Pulmonary artery endothelial cell (primary cell): ENCODE results near the gene ZBTB38. TPM values are rescaled to one million over a fixed set of nuclear protein-coding genes. Genes with fewer than 3 reads are reported as not detected.

ENCODE experiments used
- DNase-seq: peaks from one replicate; pipeline ENCODE4 v3.0.0-alpha.2; 2011; ENCODE audit warnings: low read depth, low spot score
- total RNA-seq: library from RNA; depleted of rRNA; stranded (reverse); fragments of >200 nt; gene quantifications from 2 replicates; pipeline ENCODE4 v1.2.3, GENCODE V29; 2014

Gene ZBTB38
- total RNA-seq, 1 donor from 2014 or later: 80.3 TPM

DNA sequence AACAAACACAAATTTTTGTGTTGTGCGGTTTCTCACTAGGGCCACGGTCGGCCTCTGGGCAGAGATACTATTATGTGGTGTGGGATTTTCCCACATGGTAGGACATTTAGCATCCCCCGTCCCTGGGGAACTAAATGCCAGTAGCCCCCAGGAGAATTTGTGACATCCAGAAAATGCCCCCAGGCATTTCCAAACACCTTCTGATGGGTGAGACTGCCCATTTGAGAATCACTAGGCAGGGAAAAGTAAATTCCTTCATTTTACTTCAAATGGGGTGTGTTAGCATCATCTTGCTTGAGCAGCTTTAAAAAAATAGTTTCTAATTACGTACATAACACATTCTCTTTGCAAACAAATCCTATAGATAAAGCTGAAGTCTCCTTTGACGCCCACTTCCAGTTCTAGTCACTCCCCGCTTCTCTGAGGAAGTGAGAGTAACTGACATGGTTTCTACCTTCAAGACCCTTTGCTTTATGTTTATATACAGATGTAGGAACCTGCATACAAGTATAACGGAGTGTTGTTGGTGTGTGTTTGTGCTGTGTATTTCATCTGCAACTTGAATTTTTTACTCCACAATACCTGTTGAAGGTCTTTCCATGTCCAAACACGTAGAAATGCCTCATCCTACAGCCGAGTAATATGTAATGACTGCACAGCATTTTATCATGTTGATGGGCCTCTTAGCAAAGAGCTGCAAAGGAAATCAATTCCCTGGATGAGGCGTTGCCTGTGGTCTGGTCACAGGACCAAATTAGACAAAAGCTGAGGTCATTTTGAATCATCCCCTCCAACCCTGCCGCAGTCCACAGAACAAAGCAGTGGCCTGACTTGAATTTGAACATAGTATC lies 31.4 kb upstream of the ZBTB38 start:
- DNase-seq: no peak

DNA sequence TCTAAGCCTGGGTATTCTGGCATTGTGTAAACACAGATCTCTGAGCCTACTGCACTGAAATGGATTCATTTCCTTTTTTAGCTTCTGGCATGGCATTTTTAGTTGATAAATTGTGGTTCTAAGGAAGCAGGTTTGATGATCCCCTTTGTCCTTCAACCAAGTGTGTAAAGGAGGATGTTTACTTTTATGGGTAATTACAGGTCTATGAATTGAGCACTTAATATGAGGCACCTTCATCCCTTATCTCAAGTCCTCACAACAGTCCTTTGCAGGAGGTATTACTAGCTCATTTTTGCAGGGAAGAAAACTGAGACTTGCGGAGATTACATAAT lies 30.8 kb upstream of the ZBTB38 start:
- no peak for DNase-seq

DNA sequence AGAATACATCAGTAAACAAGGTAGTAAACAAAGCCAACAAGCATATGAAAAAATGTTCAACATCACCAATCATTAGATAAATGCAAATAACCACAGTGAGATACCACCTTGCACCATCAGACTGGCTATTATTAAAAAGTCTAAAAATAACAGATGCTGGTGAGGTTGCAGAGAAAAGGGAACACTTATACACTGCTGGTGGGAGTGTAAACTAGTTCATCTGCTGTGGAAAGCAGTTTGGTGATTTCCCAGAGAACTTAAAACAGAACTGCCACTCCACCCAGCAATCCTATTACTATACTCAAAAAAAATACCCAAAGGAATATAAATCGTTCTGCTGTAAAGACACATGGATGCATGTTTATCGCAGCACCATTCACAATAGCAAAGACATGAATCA lies 30.3 kb upstream of the ZBTB38 start:
- DNase-seq: no peak

DNA sequence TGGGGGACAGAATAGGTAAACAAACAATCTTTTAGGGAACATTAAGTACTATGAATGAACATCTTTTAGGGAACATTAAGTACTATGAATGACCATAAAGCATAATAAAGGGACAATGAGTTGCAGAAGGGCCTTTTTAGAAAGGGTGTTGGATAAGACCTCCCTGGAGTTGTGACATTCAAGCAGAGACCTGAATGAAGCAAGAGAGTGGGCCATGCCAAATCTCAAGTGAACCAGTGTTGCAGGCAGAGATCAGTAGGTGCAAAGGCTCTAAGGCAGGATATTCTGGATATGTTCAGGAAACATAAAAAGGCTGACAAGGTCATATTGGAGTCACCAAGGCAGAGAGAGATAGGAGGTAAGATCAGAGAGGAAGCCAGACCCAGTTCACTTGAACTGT lies 29.4 kb upstream of the ZBTB38 start:
- no peak for DNase-seq

DNA sequence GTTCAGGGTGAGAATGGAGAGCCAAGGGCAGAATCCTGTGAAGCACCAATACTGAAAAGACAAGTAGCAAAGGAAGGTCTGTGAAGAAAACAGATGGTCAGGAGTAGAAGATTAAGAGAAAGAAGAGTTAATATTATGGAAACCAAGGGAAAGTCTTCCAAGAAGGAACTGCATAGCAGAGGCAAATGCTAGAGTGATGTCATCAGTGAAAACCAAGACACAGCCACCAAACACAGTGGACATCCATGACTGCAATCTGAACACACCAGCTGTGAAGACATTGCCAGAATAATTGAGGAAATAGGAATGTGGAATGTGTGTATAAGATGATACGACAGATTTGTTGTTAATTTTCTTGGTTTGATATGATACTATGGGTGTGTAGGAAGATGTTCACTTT lies 26.8 kb upstream of the ZBTB38 start:
- DNase-seq: no peak

DNA sequence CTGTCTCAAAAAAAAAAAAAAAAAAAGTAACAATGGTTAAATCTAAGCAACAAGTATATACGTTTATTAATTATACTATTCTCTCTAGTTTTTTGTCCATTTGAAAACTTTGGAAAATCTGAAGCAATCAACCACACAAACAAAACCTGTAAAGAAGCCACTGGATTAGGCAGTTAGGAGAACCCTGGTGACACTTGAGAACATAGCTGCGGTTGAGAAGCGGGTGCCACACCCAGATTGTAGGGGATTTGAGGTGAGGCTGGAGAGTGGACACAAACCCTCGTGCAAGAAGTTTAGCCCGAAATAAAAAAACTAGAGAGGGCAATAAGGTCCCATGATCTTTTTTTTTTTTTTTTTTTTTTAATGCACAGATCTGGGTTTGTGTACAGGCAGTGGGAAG lies 25.9 kb upstream of the ZBTB38 start:
- no peak for DNase-seq

DNA sequence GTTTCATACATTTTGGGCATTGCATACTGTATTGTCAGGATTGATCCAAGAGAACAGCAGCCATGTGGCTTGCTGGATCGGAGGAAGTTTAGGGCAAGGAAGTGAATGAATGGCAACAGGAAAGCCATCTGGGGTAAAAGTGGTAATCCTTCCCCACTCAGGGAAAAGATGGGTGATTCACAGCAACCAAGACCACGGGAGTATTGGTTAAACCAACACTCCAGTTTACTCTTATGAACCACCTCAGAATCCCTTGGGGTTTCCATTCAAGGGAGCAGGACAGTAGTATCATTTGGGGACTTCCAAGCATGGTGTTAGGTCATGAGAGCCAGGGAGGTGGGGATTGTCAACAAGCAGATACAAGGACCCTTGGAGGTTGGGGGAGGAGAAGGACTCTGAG lies 25.2 kb upstream of the ZBTB38 start:
- no peak for DNase-seq

DNA sequence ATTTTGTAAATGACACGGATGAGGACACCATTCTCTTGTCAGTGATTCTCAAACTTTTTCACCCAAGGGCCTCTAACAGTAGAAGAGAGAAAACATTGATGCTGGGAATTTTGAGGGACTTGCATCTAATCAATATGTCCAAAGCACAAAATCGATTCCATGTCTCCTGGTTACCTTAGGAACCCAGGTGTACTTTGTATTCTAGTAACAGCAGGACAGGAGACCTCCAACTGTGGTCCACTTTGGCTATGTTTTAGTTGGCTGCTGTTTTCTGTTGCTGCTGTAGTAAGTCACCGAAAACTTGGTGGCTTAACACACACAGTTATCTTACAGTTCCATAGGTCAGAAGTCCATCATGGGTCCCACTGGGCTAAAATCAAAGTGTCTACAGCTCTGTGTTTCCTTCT lies 24.4 kb upstream of the ZBTB38 start:
- no peak for DNase-seq

DNA sequence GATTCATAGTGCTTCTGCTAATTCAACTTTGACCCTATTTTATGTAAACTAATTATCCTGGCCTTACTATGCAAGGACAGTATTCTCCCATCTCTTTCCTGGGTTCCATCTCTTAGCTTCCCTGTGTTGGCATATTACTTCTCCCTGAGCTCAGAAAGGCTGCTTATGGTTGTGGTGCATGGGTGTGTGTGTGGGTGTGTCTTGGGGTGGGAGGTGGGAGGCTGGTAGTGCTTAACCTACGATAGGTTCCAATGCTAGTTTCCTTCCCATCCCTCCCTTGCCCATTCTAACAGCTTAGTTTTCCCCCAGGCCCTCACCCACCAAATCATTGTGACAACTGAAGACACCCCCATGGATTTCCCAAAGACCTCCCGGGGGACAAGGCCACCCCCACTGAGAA lies 22.8 kb upstream of the ZBTB38 start:
- no peak for DNase-seq

DNA sequence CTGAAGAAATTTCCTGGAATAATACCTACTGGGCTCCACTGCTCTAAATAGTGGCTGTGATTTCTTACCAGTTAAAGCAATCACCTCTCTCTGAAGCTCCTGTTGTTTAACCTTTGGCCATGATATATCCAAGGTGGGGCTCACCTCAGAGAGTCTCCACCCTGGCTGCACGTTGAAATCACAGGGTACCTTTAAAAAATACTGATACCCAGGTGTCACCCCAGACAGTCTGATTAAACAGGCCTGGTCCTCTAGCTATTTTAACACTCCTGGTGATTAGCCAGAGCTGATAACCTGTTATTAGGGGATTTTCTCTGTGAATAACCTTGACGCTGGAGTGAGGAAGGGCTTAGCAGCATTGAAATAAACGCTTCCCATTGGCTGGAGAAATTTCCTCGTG lies 22.3 kb upstream of the ZBTB38 start:
- DNase-seq: no peak

DNA sequence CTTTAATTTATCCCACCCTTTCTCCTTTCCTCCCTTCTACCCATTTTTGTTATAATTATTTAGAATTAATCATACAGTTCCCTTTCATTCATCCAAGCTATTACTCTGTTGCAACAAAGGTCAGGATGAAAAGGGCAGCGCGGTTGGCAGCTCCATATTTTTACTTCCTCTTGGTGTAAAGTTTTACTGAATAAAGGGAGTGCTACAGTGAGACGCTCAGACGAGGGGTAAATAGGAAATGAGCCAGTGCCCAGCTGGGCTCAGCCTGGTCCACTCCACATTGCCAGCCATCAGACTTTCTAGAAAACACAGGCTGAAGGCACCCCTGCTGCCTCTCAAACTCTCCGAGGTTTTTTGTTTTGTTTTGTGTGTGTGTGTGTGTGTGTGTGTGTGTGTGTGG lies 21.9 kb upstream of the ZBTB38 start:
- no peak for DNase-seq

DNA sequence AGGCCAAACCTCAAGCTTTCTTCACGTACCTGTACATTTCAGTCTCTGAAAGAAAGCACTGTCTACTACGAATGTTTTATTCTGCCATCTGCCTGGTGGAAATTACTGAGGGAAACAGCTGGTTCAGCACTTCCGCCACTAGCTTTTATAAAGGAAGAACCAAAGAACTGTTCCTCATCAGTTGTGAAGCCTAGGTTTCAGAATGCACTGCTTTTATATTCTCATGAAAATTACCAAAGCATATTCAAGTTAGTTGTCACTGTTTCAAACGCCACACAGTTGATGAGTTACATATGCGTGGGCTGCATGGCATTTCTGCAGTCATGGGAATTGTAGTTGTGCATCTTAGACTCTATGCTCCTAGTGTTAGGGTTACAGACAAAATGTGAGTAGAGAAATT lies 21.5 kb upstream of the ZBTB38 start:
- DNase-seq: no peak

DNA sequence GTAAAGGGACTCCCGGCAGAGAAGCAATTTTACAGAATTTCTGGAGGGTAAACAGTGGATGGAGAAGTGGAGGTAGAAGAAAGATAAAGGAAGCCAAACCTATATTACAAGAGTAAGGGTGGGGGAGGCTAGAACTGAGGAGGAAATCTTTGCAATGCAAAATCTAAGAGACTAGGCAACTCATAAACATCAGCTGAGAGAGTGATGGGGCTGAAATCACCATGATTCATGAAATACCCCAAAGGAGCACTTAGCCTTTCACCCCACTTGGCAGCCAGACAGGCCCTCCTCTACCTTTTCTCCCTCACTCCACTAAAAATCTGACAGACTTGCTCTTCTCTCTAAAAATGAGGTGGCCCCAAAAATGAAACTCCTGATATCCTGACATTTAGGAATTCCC lies 19.5 kb upstream of the ZBTB38 start:
- DNase-seq: no peak

DNA sequence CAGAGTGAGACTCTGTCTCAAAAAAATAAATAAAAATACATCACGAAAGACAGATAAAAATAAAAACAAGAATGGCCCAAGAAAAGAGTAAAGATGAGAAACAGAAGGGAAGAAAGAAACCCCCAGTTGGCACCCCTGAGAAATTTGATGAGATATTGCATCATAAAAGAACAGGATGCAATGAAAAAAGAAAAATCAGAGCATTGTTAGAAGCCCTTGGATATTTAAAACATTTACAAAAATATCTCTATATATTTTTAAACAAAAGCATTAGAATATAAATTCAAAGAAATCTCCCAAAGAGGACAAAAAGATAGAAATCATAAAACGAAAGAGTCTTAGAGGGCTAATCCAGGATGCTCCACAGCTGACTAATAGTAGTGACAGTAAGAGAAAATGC lies 18.6 kb upstream of the ZBTB38 start:
- DNase-seq: no peak

DNA sequence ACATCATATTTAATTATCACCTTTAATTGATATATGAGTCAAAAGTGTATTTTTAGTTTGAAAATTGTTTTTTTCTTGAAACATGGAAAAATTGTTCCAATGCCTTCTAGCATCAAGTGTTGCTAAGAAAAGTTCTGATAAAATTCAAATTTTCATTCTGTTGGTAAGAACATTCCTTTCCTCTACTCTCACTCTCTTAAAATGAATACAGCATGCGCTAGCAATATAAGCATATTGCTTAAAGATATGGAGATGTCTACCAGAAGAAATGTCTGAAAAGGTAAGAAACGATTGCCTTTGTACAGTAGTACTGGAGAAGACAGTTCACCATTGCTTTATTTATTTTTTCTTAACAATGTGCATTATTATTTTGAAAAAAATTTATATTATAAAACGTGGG lies 17.6 kb upstream of the ZBTB38 start:
- DNase-seq: no peak

DNA sequence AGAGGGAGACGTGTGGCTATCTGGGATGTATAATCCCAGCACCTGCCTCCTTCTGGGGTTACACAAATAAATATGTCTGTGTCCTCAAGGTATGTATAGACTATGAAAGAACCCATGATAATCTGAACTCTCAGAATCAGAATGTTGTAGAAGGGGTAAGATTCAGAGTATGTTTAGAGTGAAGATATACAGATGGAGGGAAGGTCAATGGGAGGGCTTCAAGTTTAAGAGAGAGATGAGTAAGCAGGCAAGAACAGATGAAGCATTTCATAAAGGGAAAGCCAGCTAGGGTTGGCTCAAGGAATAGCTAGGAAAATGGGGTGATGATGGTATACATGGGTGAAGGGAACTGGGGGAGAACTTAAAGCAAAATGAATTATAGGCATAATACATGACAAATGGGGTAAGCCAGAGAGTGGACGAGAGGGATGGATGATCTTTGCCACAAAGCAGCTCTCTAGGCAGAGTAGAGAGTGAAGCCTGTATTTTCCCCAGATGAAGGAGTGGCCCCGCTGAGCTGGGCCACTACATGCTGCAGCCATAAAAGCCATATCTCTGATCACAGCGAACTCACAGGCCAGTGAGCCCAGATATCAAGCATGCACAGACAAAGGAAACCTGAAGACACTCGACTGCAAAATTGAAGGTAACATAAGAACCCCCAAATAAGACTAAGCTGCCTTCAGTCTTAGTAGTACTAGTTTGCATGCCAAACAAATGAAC lies 15.9 kb upstream of the ZBTB38 start:
- no peak for DNase-seq

DNA sequence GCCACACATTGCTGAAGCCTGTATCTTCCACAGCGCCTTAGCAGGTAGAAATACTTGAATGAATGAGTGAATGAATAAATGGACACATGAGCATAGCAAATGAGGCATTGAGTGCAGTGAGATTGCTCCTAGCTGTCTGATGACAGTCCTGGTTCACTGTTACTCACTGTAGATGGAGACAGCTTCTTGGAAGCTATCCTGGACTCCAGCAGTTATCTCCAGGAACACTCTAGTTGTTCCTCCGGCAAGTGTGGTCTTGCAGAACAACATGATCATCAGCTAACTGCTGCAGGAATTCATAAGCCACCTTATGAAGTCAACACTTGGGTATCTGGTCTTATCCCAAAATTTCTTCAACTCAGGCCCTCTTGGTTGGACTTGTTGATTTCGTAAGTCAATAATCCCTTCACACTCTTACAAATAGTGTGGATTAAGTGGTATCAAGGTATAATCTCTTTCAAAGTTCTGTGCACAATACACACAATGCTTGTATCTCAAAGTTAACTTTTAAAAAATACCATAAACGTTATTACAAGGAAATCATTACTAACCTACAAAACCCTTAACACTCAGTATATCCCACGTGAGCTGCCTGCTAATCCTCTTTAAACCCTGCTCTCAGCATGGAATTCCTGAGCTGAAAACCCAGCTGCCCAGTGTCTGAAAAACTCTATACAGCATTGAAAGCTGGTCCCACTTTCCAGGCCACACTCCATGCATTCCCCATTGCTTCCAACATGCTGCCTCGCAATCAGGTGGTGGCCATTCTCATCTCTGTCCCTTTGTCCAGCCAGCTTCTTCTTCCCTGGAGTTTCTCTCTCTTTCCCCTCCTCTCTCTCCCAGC lies 14.4 kb upstream of the ZBTB38 start:
- no peak for DNase-seq

DNA sequence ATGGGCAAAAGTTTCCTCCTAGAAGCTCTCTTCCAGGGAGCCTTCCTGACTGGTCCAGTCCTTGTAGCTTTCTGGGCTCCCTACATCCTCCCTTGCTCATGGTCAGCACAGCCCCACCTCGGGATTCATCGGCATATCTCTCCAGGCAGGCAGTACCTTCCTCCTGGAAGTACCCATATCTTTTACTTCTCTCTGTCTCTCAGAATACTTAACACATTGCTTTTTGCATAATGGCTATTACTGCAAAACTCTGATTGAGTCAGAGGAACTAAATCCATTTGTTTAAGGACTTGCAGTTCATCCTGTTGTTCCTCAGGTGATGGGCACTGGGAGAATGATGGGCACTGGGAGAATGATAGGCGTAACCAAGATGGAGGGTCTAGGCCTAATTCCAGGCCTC lies 13.8 kb upstream of the ZBTB38 start:
- no peak for DNase-seq

DNA sequence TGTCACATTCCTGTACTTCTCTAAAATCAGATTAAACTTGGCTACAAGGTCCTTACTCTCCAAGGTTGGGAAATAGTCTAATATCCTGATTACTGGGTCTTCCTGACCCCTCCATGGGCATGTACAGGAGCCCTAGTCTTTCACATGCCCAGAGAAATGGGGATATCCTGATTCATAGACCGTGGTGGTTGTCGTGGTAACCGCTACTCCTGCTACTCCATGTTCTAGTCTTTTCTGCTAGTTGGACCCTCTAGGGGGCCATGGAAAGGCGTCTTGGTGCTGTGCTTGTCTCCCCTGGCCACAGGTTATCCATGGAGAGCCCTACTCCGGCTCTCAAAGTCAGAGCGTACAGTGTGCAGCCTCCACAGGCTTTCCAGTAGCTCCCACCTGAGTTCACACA lies 13.1 kb upstream of the ZBTB38 start:
- DNase-seq: no peak

DNA sequence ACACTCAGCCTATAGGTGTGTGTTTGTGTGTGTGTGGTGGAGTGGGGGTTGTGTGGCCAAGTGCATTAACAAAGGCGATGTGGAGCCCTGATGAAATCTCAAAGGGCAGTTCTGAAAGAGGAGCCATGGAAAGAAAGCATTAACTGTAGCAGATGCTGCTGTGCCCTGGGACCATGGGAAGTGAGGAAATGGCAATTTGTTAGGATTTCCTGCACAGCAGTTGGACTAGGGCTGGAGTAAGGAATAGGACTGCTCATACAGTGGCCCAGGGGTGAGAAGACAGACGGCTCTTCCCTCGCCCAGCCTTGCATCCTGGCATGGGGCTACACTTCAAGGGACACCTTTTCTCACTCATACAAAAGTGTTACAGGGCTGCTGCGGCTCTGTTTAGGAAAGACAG lies 12.3 kb upstream of the ZBTB38 start:
- no peak for DNase-seq

DNA sequence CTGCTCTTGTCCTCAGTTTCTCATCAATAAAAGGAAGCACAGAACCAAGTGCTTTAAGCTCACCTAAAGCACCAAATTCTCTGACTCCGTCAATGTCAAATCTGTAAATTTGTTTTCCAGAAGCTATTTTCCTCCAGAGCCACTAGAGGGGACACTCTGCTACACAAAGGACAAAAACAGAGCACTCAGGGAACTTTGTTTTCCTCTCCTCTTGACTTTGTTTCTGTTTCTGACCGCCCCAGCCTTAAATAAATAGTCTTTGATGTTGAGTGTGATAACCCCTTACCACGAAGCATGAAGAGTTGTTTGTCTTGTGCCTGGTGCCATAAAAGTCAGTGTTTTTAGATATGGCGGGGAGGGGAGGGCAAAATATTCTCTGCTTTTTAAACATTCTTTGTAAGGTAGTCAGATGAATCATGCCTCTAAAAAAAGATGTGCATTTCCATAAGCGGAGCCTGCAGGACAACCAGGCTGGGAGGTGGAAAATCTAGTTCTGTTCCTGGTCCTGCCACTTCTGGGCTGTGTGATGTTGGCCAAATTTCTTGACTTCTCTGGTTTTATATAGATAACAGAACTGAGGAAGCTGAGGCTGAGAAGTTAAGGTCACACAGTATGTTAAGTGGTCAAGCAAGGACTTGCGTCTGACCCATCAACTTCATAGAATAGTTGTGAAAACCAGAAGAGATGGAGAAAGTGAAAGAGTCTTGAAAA lies 7.3 kb upstream of the ZBTB38 start:
- no peak for DNase-seq

DNA sequence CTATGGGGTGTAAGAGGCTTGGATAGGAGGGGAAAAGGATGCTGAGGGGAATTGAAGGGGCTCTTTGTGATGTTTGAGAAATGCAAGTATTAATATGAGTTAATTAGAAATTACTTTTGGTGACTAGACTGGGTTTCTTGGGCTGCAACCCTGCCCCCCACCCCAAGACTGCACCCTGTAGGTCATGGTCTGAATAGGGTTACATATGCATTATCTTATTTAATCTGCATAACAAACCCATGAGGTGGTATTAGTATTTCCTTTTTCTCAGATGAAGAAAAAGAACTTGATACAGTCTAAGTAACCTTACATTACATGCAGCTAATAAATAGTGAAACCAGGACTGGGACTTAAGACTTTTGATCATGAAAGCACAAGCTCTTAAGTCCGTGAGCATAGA lies 5.6 kb upstream of the ZBTB38 start:
- no peak for DNase-seq
